HEK293 (cell line): Measurements from ENCODE around the gene CST9.

ENCODE experiments used
- CTCF ChIA-PET: fragments of 350-600 bp; formaldehyde crosslinking; extraction: SDS; loops from one replicate; lab custom pipeline; 2021; ENCODE audit warnings: antibody characterized with exemption; lab: Yijun Ruan, JAX
- POLR2A ChIA-PET: fragments of 300-600 bp; formaldehyde crosslinking; extraction: SDS; loops from one replicate; lab custom pipeline; 2020; ENCODE audit warnings: antibody characterized with exemption, inconsistent platforms; lab: Yijun Ruan, JAX
- H3K27ac ChIP-seq: fragments of 200-500 bp; sonication (Bioruptor generic); 2 replicates; pipeline ENCODE4 v1.5.1; 2014; ENCODE audit warnings: low read depth, low read length, control low read depth, inconsistent platforms; ENCODE audit errors: extremely low read depth
- H3K36me3 ChIP-seq, 2 experiments: fragments of 200-500 bp in 1 of 2; sonication (Bioruptor generic) in 1 of 2; 1 replicate in 1 of 2; 2 replicates in 1 of 2; pipeline ENCODE4 v1.5.1; 2014 to 2017; ENCODE audit warnings: inconsistent platforms in 2 of 2, low read length in 2 of 2; ENCODE audit not compliant: control insufficient read depth in 2 of 2, insufficient read depth in 1 of 2
- H3K4me1 ChIP-seq: fragments of 200-500 bp; sonication (Bioruptor generic); 2 replicates; pipeline ENCODE4 v1.5.1; 2014; ENCODE audit warnings: mild to moderate bottlenecking, low read length, inconsistent platforms; ENCODE audit not compliant: control insufficient read depth, insufficient read depth
- H3K4me3 ChIP-seq: 2 replicates; pipeline ENCODE4 v1.5.1; 2011; ENCODE audit warnings: low read depth, mild to moderate bottlenecking, control low read depth, low read length, moderate library complexity
- H3K9me3 ChIP-seq: fragments of 200-500 bp; sonication (Bioruptor generic); 2 replicates; pipeline ENCODE4 v1.5.1; 2014; ENCODE audit warnings: low read depth, low read length, inconsistent platforms; ENCODE audit not compliant: control insufficient read depth, insufficient read depth
- FEZF1 ChIP-seq: fragments of 450-650 bp; formaldehyde crosslinking; IDR thresholded peaks from 2 replicates; pipeline ENCODE4 v1.5.1; 2016; ENCODE audit warnings: missing biosample characterization, missing genetic modification characterization
- HOXA7 ChIP-seq: sonication (generic); formaldehyde crosslinking; IDR thresholded peaks from 2 replicates; pipeline ENCODE4 v1.8.1; 2022; ENCODE audit warnings: missing genetic modification reagents, borderline replicate concordance
- MYNN ChIP-seq: fragments of 450-650 bp; formaldehyde crosslinking; IDR thresholded peaks from 2 replicates; pipeline ENCODE4 v1.5.1; 2016; ENCODE audit warnings: missing biosample characterization, missing genetic modification characterization, borderline replicate concordance
- REPIN1 ChIP-seq: fragments of 450-650 bp; formaldehyde crosslinking; IDR thresholded peaks from 2 replicates; pipeline ENCODE4 v1.5.1; 2017; ENCODE audit warnings: missing biosample characterization, missing genetic modification characterization, low read depth
- SALL2 ChIP-seq: fragments of 450-650 bp; formaldehyde crosslinking; IDR thresholded peaks from 2 replicates; pipeline ENCODE4 v1.5.0; 2017; ENCODE audit warnings: missing biosample characterization, mild to moderate bottlenecking, missing genetic modification characterization, borderline replicate concordance
- ZBTB20 ChIP-seq: fragments of 450-650 bp; formaldehyde crosslinking; IDR thresholded peaks from 2 replicates; pipeline ENCODE4 v1.5.1; 2016; ENCODE audit warnings: missing biosample characterization, missing genetic modification characterization
- ZIC2 ChIP-seq: fragments of 450-650 bp; formaldehyde crosslinking; IDR thresholded peaks from 2 replicates; pipeline ENCODE4 v1.5.1; 2016; ENCODE audit warnings: missing biosample characterization, missing genetic modification characterization
- ZNF140 ChIP-seq: fragments of 450-650 bp; formaldehyde crosslinking; IDR thresholded peaks from 2 replicates; pipeline ENCODE4 v1.5.1; 2016; ENCODE audit warnings: missing biosample characterization, missing genetic modification characterization
- ZNF202 ChIP-seq: fragments of 450-650 bp; formaldehyde crosslinking; IDR thresholded peaks from 2 replicates; pipeline ENCODE4 v1.5.1; 2016; ENCODE audit warnings: missing biosample characterization, missing genetic modification characterization, borderline replicate concordance
- ZNF221 ChIP-seq: fragments of 450-650 bp; formaldehyde crosslinking; IDR thresholded peaks from 2 replicates; pipeline ENCODE4 v1.5.1; 2017; ENCODE audit warnings: missing biosample characterization, missing genetic modification characterization, borderline replicate concordance
- ZNF24 ChIP-seq: fragments of 450-650 bp; formaldehyde crosslinking; IDR thresholded peaks from 2 replicates; pipeline ENCODE4 v1.5.1; 2016; ENCODE audit warnings: missing biosample characterization, missing genetic modification characterization
- ZNF302 ChIP-seq: fragments of 450-650 bp; formaldehyde crosslinking; IDR thresholded peaks from 2 replicates; pipeline ENCODE4 v1.5.1; 2016; ENCODE audit warnings: missing biosample characterization, missing genetic modification characterization, low read depth
- ZNF366 ChIP-seq: fragments of 450-650 bp; formaldehyde crosslinking; conservative IDR thresholded peaks from 2 replicates; pipeline ENCODE4 v1.5.1; 2016; ENCODE audit warnings: missing biosample characterization, missing genetic modification characterization
- ZNF404 ChIP-seq: fragments of 450-650 bp; formaldehyde crosslinking; IDR thresholded peaks from 2 replicates; pipeline ENCODE4 v1.5.1; 2017; ENCODE audit warnings: missing biosample characterization, missing genetic modification characterization
- ZNF585B ChIP-seq: fragments of 450-650 bp; formaldehyde crosslinking; IDR thresholded peaks from 2 replicates; pipeline ENCODE4 v1.5.1; 2016; ENCODE audit warnings: missing biosample characterization, missing genetic modification characterization
- ZNF776 ChIP-seq: fragments of 450-650 bp; formaldehyde crosslinking; IDR thresholded peaks from 2 replicates; pipeline ENCODE4 v1.5.0; 2017; ENCODE audit warnings: missing biosample characterization, missing genetic modification characterization, borderline replicate concordance
- ZNF791 ChIP-seq: fragments of 450-650 bp; formaldehyde crosslinking; IDR thresholded peaks from 2 replicates; pipeline ENCODE4 v1.5.1; 2016; ENCODE audit warnings: missing biosample characterization, missing genetic modification characterization
- ZSCAN30 ChIP-seq: fragments of 450-650 bp; IDR thresholded peaks from 2 replicates; pipeline ENCODE4 v1.5.1; 2018; ENCODE audit warnings: missing biosample characterization, mild to moderate bottlenecking, missing genetic modification characterization, moderate library complexity
- TF ChIP-seq, protein P1 (sequence below): fragments of 450-650 bp; formaldehyde crosslinking; IDR thresholded peaks from 2 replicates; pipeline ENCODE4 v1.5.1; 2017; ENCODE audit warnings: missing biosample characterization, mild to moderate bottlenecking, missing genetic modification characterization, moderate library complexity
- TF ChIP-seq, protein P2 (sequence below): fragments of 450-650 bp; formaldehyde crosslinking; optimal IDR thresholded peaks from 2 replicates; pipeline ENCODE3; 2016; ENCODE audit warnings: missing biosample characterization, mild to moderate bottlenecking, missing genetic modification characterization
- TF ChIP-seq, protein P3 (sequence below): fragments of 450-650 bp; formaldehyde crosslinking; IDR thresholded peaks from 2 replicates; pipeline ENCODE4 v1.5.1; 2016; ENCODE audit warnings: missing biosample characterization, missing genetic modification characterization
- TF ChIP-seq, protein P4 (sequence below): fragments of 450-650 bp; formaldehyde crosslinking; IDR thresholded peaks from 2 replicates; pipeline ENCODE4 v1.5.1; 2017; ENCODE audit warnings: missing biosample characterization, missing genetic modification characterization

CST9 gene

DNA sequence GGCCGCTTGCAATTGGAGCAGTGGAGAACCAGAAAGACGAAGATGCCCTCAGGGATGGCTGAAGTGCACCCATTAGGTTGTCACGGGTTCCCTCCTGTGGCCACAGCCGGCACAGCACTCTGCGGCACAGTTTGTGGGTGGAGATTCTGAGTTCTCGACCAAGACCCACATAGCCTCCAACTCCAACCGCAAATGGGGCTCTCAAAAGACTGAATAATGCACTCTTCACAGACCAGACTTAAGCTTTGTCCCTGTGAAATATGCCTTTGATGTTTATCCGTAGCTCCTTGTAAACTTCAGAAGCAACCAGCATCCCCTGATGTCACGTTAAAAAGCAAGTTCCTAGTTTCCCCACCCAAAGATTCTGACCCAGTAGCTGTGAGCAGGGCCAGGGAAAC is 934 bp upstream of the CST9 start (continued):
- no peak for TF ChIP-seq SALL2 (tag by site-specific recombination)
- TF ChIP-seq ZNF302 (tag by site-specific recombination), result no peak
- TF ChIP-seq ZIC2 (tag by site-specific recombination), result no peak
- TF ChIP-seq, protein P1, sequence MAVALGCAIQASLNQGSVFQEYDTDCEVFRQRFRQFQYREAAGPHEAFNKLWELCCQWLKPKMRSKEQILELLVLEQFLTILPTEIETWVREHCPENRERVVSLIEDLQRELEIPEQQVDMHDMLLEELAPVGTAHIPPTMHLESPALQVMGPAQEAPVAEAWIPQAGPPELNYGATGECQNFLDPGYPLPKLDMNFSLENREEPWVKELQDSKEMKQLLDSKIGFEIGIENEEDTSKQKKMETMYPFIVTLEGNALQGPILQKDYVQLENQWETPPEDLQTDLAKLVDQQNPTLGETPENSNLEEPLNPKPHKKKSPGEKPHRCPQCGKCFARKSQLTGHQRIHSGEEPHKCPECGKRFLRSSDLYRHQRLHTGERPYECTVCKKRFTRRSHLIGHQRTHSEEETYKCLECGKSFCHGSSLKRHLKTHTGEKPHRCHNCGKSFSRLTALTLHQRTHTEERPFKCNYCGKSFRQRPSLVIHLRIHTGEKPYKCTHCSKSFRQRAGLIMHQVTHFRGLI (tag by site-specific recombination), result no peak
- no peak for TF ChIP-seq ZBTB20 (tag by site-specific recombination)
- no peak for TF ChIP-seq ZNF202 (tag by site-specific recombination)
- TF ChIP-seq ZSCAN30 (tag by site-specific recombination), result peak; percentile 30; the same call in 1 of the 2 replicates
- TF ChIP-seq, all 188 proteins: peak for 3

DNA sequence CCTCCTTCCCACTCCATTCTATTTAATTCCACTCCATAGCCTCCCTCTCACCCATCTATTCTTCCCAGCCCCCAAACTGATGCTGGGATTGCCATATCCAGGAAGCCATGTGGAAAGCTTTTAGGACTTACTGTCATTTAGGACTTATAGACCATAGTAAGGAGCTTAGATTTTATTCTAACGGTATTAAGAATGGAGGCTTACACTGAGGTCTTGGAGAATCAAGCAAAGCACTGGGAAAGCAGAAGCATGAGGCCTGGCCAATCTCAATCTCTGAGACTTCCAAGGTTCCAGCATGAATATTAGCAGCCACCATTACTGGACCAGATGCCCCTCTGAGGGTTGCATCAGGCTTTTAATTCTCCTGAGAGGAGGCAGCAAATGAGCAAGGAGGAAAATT is 1.4 kb downstream of the CST9 start:
- Histone ChIP-seq H3K36me3 (no peaks in the 10 kb centered on the region), H3K4me3 (no peak overlapping the region), H3K4me1 (no peaks in the 10 kb centered on the region)
- no peak for TF ChIP-seq ZNF791
- TF ChIP-seq ZNF404 (tag by site-specific recombination), result no peak
- no peak for TF ChIP-seq HOXA7
- no peak for TF ChIP-seq ZNF221 (tag by site-specific recombination)
- TF ChIP-seq ZNF585B (tag by site-specific recombination), result no peak
- TF ChIP-seq ZNF366 (tag by site-specific recombination), result no peak
- no peak for TF ChIP-seq ZNF24 (tag by site-specific recombination)
- no peak for TF ChIP-seq ZNF140 (tag by site-specific recombination)
- TF ChIP-seq ZBTB20 (tag by site-specific recombination), result no peak
- TF ChIP-seq, protein P2, sequence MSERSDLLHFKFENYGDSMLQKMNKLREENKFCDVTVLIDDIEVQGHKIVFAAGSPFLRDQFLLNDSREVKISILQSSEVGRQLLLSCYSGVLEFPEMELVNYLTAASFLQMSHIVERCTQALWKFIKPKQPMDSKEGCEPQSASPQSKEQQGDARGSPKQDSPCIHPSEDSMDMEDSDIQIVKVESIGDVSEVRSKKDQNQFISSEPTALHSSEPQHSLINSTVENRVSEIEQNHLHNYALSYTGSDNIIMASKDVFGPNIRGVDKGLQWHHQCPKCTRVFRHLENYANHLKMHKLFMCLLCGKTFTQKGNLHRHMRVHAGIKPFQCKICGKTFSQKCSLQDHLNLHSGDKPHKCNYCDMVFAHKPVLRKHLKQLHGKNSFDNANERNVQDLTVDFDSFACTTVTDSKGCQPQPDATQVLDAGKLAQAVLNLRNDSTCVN (tag by site-specific recombination), result no peak
- TF ChIP-seq, protein P3, sequence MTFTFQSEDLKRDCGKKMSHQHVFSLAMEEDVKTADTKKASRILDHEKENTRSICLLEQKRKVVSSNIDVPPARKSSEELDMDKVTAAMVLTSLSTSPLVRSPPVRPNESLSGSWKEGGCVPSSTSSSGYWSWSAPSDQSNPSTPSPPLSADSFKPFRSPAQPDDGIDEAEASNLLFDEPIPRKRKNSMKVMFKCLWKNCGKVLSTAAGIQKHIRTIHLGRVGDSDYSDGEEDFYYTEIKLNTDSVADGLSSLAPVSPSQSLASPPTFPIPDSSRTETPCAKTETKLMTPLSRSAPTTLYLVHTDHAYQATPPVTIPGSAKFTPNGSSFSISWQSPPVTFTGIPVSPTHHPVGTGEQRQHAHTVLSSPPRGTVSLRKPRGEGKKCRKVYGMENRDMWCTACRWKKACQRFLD (tag by site-specific recombination), result no peak
- TF ChIP-seq, protein P4, sequence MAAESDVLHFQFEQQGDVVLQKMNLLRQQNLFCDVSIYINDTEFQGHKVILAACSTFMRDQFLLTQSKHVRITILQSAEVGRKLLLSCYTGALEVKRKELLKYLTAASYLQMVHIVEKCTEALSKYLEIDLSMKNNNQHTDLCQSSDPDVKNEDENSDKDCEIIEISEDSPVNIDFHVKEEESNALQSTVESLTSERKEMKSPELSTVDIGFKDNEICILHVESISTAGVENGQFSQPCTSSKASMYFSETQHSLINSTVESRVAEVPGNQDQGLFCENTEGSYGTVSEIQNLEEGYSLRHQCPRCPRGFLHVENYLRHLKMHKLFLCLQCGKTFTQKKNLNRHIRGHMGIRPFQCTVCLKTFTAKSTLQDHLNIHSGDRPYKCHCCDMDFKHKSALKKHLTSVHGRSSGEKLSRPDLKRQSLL, result no peak
- no peak for TF ChIP-seq FEZF1 (tag by site-specific recombination)
- no peak for TF ChIP-seq ZNF776 (tag by site-specific recombination)
- no peak for TF ChIP-seq MYNN
- no peak for TF ChIP-seq REPIN1
- TF ChIP-seq, all 188 proteins: peak for 0
- POLR2A ChIA-PET, result no interaction called here
- Histone ChIP-seq H3K27ac (no peak overlapping the region), H3K9me3 (no peaks in the 10 kb centered on the region)
- CTCF ChIA-PET, result interaction anchor here (0.7 to 9.3 kb wide), 3 partner anchors 158 to 164 kb away, joined by 3 to 84 read pairs (median 4); no protein-coding TSS in a partner anchor
